GM18508 (cell line): ENCODE data around the gene TMA7.
"Not testable (repeated sequence)": the region's sequence is repeated elsewhere in the genome, so short reads cannot be mapped to it uniquely, and the experiment has no call there.

Source experiments
- ATAC-seq: cut with Tn5 transposase; IDR thresholded peaks from one replicate; pipeline ENCODE4 v1.9.1; 2021; ENCODE audit warnings: moderate number of reproducible peaks; ENCODE audit not compliant: insufficient read depth, unreplicated experiment

TMA7 gene

DNA sequence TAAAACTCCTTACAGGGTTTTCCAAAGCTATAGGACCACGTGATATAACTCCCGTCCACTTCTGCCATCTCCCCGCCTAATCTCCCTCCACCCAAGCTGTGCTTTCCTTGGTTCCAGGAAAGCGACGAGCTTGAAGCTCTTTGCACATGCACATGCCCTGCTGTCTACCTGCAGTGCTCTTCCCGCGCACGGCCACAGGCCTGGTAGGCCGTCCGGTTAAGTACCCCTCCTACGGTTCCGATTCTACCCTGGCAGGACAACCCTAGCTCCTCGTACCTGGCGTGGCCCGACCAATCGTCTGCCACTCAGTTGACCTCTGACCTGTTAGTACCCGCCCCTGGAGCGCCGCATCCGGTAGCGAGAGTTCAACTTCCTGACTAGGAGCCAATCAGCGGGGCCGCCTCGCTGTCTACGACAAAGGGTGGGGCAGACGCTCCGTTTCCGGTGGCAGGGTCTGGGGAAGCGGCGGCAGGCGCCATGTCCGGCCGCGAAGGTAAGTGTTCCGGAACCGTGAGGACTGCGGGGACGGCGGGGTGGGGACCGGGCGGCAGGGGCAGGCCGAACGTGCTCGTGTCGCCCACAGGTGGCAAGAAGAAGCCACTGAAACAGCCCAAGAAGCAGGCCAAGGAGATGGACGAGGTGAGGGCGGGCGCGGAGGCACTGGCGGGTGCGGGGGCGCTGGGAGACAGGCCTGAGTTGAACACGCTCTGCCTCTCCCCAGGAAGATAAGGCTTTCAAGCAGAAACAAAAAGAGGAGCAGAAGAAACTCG is at the start of gene TMA7, which contains the start of gene CCDC51:
TMA7 (plus strand) TSS at position 438 of the 770 bp plus-strand sequence; CDS start at position 478, 40 bp downstream.
CCDC51 (minus strand) TSS at position 300 of the 770 bp plus-strand sequence. CDS start 4,991 bp downstream, outside the sequence.
- ATAC-seq = peak; percentile 80

DNA sequence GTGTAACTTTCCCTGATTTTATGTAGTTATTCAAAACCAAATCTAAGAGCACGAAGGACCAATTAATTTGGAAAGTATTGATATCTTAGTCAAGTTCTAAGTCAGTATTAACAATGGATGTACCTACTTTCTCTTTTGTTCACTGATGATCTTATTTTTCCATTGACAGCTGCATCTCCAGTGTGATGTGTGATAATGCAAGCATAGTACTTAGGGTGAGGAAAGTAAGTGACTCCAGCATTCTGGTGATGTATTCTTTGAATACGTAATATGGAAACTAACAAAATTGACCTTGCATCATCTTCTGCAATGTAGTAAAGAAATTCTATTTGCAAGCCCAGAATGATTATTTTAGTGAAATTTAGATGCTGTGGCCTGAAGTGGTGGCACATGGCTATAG is 45.7 kb upstream of the TMA7 start:
- ATAC-seq = no peak

DNA sequence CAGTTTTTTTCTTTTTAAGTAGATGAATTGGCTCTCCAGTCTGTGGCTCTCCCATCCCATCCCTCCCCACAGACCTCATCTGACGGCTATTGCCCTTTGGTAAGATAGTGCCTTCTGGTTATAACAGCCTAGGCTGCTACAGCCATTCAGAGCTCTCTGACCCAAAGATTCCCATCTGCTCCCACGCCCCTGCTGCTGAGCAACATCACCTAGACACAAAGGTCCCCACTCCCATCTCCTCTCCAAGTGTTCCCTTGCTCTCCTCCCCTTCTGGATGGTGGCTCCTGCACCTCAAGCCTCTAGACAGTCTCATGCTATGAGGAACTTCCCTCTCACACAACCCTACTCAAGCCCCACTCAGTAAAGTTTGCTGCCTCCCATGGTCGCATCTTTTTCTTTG is 44.3 kb upstream of the TMA7 start:
- ATAC-seq = no peak

DNA sequence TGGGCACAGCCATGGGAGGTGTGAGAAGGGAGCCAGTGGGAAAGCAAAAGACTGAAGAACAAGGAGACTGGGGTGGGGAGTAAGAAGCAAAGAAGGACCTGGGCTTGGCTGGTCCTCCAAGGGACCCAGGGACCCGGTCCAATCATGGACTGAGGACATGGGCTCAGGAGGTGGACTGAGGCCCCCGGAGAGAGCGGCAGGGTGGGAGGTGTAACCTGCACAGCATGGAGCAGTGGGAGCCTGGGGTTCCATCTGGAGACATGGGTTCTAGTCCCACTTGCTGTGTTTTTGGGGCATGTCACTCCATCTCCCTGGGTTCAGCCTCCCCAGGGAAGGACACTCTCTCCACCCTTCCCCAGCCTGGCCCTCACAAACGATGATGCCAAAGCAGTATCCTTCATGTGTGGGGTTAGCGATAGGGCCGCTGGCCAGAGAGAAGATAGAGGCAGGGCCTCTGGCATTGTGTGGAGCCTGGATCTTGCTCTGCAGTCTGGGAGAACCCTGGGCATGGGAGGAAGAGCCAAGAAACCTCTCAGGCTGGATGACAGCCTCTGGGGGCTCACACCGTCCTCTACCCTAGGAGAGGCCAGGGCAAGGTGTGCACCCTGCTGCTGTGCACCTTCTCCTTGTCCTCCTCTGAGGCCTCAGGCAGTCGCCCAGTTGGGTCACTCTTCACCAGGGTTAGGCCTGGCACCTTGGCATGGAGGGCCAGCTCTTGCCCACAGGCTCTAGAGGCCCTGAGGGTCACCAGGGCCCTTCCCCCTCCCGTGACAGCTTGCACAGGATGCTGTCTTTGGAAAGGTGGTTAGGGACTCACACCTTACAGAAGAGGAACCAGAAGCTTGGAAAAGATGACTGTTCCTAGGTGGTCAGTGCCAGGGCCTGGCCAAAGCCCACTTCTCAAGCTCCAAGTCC is 42.0 kb upstream of the TMA7 start:
- ATAC-seq = no peak

GRCh38 chr3:48398701-48399386 is 41.2 kb upstream of the TMA7 start:
- ATAC-seq = no peak

DNA sequence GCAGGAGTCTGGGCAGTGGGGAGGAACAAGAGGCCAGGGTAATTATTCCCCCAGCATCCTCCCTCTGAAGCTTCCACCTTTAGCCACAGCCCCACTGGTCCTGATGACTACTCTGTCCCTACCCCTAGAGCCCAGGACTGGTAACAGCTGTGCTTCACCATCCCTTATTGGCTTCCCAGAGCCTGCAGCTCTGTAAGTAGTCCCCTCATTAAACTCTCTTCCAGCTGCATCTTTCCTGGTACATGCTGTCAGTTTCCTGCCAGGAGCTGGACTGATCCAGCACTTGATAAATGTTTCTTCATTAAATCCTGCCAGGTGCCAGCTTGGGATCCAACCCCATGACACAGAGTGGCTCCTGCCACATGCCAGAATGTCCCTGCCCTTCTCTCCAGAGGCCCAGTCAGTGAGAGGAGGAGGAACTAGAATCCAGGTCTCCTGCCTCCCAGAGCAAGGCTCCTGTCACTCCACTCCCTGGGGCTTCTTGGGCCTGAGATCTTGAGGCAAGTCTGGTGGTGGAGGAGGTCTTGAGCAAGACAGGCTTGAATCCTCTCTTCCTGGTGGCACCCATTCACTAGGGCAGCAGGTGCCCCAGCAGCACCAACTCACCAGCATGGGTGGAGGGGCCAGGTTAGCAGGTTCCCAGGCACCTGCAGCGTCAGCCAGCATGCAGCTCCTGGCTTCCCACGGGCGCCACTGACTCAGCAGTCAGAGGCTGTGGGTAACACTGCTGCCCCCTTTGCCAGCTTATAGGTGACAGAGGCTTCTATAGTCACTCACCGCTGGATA is 40.5 kb upstream of the TMA7 start:
- no peak for ATAC-seq

DNA sequence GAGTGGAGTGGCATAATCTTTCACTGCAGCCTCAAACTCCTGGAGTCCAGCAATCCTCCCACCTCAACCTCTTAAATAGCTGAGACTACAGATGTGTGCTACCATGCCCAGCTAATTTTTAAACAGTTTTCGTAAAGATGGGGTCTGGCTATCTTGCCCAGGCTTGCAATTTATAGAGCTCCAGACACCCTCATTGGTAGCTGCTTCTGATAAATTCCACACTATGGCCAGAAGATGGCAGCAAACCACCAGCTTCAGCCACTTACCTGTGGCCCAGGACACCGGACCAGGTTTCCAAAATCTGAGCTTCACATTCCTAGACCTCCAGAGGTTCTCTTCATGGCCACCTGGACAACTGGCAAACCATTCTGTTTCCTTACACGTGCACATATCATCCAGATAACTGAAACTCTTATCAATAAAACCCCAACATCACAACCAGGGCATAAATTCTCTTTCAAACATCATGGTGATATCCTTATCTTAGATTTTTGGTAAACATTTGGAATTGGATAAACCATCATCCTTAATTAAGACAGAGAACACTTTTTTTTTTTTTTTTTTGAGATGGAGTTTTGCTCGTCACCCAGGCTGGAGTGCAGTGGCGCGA is 39.1 kb upstream of the TMA7 start:
- no peak for ATAC-seq

GRCh38 chr3:48401434-48401901 is 38.6 kb upstream of the TMA7 start:
- not testable (repeated sequence) for ATAC-seq

- ATAC-seq = no peak
Measured at GRCh38 chr3:48402281-48402732, 37.8 kb upstream of the TMA7 start.

GRCh38 chr3:48402907-48403306 is 37.1 kb upstream of the TMA7 start:
- ATAC-seq = no peak

GRCh38 chr3:48403533-48404439 is 36.3 kb upstream of the TMA7 start:
- no peak for ATAC-seq

DNA sequence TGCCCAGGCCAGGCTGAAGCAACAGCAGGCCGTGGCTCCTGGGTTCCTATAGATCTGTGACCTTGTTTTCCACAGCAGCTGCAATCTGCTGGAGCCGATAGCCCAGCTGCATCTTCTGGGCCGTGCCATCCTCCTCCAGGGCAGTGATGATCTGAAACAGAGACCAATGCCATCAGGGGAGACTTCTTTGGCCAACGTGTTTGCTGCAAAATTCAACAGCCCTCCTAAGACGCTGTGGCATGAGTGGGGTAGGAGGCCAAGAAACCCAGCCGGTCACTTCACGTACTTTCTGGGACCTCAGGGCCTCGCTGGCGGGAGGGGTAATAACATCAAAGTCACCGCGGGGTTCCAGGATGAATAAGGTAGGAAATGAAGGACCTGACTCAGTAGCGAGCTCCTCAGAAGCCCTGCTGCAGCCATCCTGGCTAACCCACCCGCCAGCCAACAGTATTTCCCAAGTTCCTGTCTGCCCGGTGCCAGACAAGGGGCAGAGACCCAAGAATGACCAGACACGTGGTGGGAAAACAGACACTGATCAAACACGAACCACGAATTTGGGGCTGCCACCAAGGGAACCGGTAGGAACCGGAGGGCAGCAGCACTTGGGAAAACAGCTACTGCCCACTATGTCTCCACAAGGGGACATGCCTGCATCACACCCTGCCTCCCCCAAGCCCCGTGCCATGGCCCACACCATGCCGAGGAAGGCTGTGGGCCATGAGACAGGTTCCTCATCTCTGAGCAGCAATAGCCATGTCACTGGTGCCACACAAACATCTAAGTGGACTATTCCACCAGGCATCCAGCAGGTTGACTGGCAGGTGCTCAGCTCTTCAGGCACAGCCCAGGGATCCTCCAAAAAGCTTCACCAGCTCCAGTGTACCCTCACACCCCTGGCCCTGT is 35.4 kb upstream of the TMA7 start:
- ATAC-seq = no peak

DNA sequence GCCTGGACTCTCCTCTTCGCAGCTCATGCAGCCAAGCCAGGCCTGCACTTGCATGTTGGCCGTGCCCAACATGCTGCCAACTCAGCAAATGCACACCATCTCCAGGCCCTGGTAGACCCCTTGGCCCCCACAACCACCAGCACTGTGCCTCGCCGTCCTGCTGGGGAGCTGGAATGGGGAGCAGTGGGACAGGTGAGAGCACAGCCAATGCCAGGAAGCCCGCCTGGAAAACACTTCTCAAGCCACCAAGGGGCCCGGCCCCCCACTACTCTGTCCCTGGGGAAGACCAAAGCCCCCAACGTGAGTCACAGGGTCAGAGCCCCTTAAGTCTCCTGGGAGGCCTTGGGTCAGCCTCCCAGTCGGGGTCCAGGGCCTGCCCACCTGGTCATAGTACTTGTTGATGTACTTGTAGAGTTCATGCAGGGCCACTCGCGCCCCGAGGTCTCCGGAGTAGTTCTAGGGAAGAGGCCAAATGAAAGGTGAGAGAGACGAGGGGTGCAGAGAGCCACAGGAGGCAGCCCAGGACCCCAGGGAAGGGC is 34.6 kb upstream of the TMA7 start:
- ATAC-seq = no peak

GRCh38 chr3:48405971-48406370 is 34.1 kb upstream of the TMA7 start:
- no peak for ATAC-seq

- no peak for ATAC-seq
Measured at GRCh38 chr3:48406443-48407431, 33.3 kb upstream of the TMA7 start.
